ENCODE measurements around the gene FBXO21. TPM values are rescaled to one million over a fixed set of nuclear protein-coding genes. Genes with fewer than 3 reads are reported as not detected.

Gene FBXO21
- total RNA-seq, 2 experiments from 2014 or later = 21.7 to 26.1 TPM

GRCh38 chr12:117152793-117153775 is 37.2 kb downstream of the FBXO21 start:
- Mint-ChIP-seq H3K4me3 (no peak overlapping the region), H3K4me1 (peaks cover 48% of the 10 kb centered on the region), H3K9me3 (no peaks in the 10 kb centered on the region), H3K27ac (no peak overlapping the region), H3K27me3 (no peaks in the 10 kb centered on the region), H3K36me3 (ENCODE audit: low read depth) (peaks cover 73% of the 10 kb centered on the region)
- no peak for DNase-seq
- CTCF ChIA-PET = no interaction called here
- POLR2A ChIA-PET = no interaction called here

DNA sequence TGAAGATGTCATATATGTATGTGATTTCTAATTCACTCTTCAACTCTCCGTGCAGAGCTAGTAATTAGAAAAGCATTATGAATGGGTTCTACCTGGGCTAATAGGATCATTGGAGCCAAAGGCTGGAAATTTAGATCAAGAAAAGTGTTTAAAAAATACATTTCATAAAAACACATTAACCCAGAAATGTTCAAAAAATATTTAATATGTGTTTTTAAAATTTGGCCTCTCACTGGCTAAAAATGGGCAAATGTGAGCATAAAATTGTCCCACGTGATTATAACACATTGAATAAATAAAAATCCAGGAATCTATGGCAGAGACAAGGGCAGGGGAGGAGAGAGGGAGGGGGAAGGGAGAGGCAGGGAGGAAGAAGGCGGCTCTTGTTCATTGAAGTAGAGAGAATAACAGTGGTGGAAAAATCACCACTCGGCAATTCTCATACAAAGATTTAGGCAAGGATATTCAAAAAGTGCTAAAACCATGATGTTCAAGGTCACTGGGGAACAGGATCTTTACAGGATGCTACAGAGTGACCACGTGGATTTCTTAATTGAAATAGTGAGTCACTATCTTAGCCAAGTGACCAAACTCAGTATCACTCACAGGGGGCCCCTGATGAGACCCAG is 38.8 kb downstream of the FBXO21 start:
- POLR2A ChIA-PET = no interaction called here
- no peaks in the 10 kb centered on the region for H3K27me3 Mint-ChIP-seq
- no peak overlapping the region for H3K4me3 Mint-ChIP-seq
- no peak for DNase-seq
- H3K4me1 Mint-ChIP-seq = peaks cover 52% of the 10 kb centered on the region
- no peak overlapping the region for H3K27ac Mint-ChIP-seq
- H3K36me3 Mint-ChIP-seq (ENCODE audit: low read depth) = peaks cover 66% of the 10 kb centered on the region
- H3K9me3 Mint-ChIP-seq = no peaks in the 10 kb centered on the region
- CTCF ChIA-PET = no interaction called here

- ChIA-PET CTCF (interaction anchor here (0.8 kb wide), 1 partner anchor 13 kb away, joined by 4 read pairs; no protein-coding TSS in a partner anchor), POLR2A (interaction anchor here (1.1 kb wide), 1 partner anchor 15 kb away, joined by 4 read pairs; no protein-coding TSS in a partner anchor)
- DNase-seq = no peak
- H3K36me3 Mint-ChIP-seq (ENCODE audit: low read depth) = peaks cover 62% of the 10 kb centered on the region
- H3K9me3 Mint-ChIP-seq = no peaks in the 10 kb centered on the region
- no peak overlapping the region for H3K4me3 Mint-ChIP-seq
- peaks cover 52% of the 10 kb centered on the region for H3K4me1 Mint-ChIP-seq
- no peaks in the 10 kb centered on the region for H3K27me3 Mint-ChIP-seq
- no peak overlapping the region for H3K27ac Mint-ChIP-seq
Observed at GRCh38 chr12:117149431-117149830, 40.8 kb downstream of the FBXO21 start.

- H3K27me3 Mint-ChIP-seq = no peaks in the 10 kb centered on the region
- H3K4me1 Mint-ChIP-seq = peaks cover 52% of the 10 kb centered on the region
- H3K9me3 Mint-ChIP-seq = no peaks in the 10 kb centered on the region
- H3K27ac Mint-ChIP-seq = no peak overlapping the region
- no peak overlapping the region for H3K4me3 Mint-ChIP-seq
- DNase-seq = no peak
- POLR2A ChIA-PET = no interaction called here
- peaks cover 62% of the 10 kb centered on the region for H3K36me3 Mint-ChIP-seq (ENCODE audit: low read depth)
- CTCF ChIA-PET = interaction anchor here (0.9 kb wide), 1 partner anchor 9 kb away, joined by 3 read pairs; no protein-coding TSS in a partner anchor
Observed at GRCh38 chr12:117148642-117149041, 41.6 kb downstream of the FBXO21 start.

DNA sequence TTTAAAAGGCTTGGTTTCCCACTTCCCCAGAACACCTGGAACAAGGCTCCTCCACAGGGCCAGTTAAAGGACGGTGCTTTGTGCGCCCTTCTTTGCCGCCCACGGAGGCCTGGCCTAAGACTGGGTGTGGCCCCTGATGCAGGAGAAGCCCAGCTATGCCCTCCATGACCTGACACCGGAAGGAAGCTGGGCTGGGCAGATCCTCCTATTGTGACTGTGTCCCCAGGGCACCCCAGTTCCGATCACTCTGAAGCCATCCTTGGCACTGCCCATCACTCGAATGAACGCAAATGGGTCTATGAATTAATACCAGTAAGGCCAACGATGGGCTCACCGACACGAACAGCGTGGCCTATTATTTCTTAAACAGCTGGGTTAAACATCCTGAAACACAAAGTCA is 42.6 kb downstream of the FBXO21 start:
- DNase-seq = no peak
- ChIA-PET CTCF (interaction anchor here (0.9 kb wide), 1 partner anchor 8 kb away, joined by 3 read pairs; no protein-coding TSS in a partner anchor), POLR2A (no interaction called here)
- Mint-ChIP-seq H3K9me3 (no peaks in the 10 kb centered on the region), H3K4me1 (peaks cover 46% of the 10 kb centered on the region), H3K27ac (no peak overlapping the region), H3K36me3 (ENCODE audit: low read depth) (peaks cover 55% of the 10 kb centered on the region), H3K27me3 (no peaks in the 10 kb centered on the region), H3K4me3 (no peak overlapping the region)

DNA sequence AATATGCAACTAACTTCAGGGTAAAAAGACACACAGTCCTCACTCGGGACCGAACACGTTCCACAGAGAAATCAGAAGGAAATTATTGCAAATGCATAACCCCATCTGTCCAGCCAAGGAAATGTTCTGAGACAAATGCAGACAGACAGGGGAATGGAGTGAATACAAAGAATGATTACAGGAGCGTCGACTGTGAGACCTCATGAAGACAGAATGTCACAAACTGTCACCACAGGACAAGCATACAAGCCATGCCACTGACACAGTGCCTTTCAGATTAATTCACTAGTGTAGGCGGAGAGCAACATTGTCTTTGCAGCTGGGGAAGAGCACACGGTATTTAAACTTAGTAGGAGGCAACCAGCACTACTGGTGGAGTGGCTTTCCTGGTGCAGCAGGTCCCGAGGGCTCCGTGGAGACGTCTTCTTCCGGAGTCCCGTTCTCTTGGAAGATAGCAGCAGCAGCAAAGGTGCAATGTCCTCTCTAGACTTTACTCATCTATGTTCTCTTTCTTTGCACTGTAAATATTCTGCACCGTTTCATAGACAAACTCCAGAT is 44.6 kb downstream of the FBXO21 start:
- Mint-ChIP-seq H3K4me3 (no peak overlapping the region), H3K27me3 (no peaks in the 10 kb centered on the region), H3K27ac (no peak overlapping the region), H3K36me3 (ENCODE audit: low read depth) (peaks cover 38% of the 10 kb centered on the region), H3K9me3 (no peaks in the 10 kb centered on the region), H3K4me1 (peaks cover 30% of the 10 kb centered on the region)
- DNase-seq = no peak
- POLR2A ChIA-PET = no interaction called here
- CTCF ChIA-PET = no interaction called here

DNA sequence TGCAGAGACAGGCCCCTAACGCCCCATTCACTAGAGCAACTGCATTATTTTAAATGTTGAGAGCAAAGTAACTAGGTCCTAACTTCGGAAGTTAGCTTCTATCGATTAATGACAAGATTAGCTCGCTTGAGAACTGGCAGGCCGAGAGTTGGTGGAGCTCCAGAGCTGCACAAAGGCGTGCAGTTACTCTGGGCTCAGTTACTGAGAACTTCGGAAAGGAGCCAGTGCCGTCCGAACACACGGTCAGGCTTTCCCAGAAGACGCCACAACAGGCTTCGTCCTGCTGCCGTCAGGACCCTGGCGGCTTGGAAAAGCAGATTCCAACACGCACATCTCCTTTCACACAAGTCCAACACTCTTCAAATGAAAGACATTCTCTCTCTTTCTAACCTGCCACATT is 45.7 kb downstream of the FBXO21 start:
- Mint-ChIP-seq H3K27ac (no peak overlapping the region), H3K27me3 (no peaks in the 10 kb centered on the region), H3K4me3 (no peak overlapping the region), H3K9me3 (no peaks in the 10 kb centered on the region), H3K4me1 (peaks cover 19% of the 10 kb centered on the region), H3K36me3 (ENCODE audit: low read depth) (peaks cover 30% of the 10 kb centered on the region)
- CTCF ChIA-PET = no interaction called here
- POLR2A ChIA-PET = no interaction called here
- DNase-seq = no peak

- ChIA-PET POLR2A (no interaction called here), CTCF (interaction anchor here (1.5 kb wide), 1 partner anchor 12 kb away, joined by 4 read pairs; no protein-coding TSS in a partner anchor)
- peaks cover 23% of the 10 kb centered on the region for H3K36me3 Mint-ChIP-seq (ENCODE audit: low read depth)
- no peak overlapping the region for H3K4me3 Mint-ChIP-seq
- H3K9me3 Mint-ChIP-seq = no peaks in the 10 kb centered on the region
- H3K4me1 Mint-ChIP-seq = peaks cover 4% of the 10 kb centered on the region
- no peak overlapping the region for H3K27ac Mint-ChIP-seq
- no peak for DNase-seq
- H3K27me3 Mint-ChIP-seq = no peaks in the 10 kb centered on the region
Observed at GRCh38 chr12:117143008-117143532, 47.2 kb downstream of the FBXO21 start.

- POLR2A ChIA-PET = no interaction called here
- Mint-ChIP-seq H3K27ac (no peak overlapping the region), H3K27me3 (no peaks in the 10 kb centered on the region), H3K9me3 (no peaks in the 10 kb centered on the region), H3K36me3 (ENCODE audit: low read depth) (peaks cover 18% of the 10 kb centered on the region), H3K4me3 (no peak overlapping the region), H3K4me1 (no peaks in the 10 kb centered on the region)
- no peak for DNase-seq
- CTCF ChIA-PET = no interaction called here
Observed at GRCh38 chr12:117142094-117142493, 48.2 kb downstream of the FBXO21 start.

DNA sequence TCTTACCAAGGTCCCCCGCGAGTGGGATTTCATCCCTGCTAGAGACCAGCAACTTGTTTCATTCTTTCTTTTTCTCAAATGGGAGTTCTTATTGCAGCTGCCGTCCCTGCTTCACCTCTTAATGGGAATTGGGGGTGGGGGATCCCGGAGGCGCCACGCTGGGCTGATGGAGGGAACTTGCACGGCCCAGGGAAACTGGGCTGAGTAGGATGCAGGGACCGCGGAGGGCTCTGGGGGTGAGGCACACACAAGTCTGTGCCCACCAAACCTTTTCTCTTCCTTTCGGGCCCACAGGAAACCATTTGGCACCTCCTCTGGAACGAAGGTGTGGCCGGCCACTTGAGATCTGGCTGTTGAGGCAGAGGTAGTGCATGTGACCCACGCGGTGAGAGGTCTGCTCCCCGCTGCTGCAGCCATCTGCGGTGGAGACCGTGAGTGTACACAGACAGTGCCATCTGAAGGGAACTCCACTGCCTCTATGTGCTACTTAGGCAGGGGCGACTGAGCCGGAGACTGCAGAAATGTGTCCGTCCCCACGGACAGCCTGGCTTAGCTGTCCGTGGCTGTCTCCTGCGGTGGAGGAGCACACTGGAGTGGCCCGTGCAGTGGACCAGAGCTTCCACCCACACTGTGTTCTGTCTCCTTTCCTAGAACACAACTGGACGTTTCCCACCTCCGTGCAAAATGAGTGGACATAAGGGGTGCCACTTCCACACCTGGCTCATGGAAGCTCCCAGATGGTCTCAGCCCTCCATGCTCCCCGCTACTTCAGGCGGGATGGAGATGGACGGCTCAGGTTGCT is 49.0 kb downstream of the FBXO21 start:
- H3K27me3 Mint-ChIP-seq = no peaks in the 10 kb centered on the region
- POLR2A ChIA-PET = no interaction called here
- no peaks in the 10 kb centered on the region for H3K4me1 Mint-ChIP-seq
- no peak overlapping the region for H3K4me3 Mint-ChIP-seq
- H3K9me3 Mint-ChIP-seq = no peaks in the 10 kb centered on the region
- DNase-seq = no peak
- H3K36me3 Mint-ChIP-seq (ENCODE audit: low read depth) = peaks cover 16% of the 10 kb centered on the region
- H3K27ac Mint-ChIP-seq = no peak overlapping the region
- CTCF ChIA-PET = no interaction called here

DNA sequence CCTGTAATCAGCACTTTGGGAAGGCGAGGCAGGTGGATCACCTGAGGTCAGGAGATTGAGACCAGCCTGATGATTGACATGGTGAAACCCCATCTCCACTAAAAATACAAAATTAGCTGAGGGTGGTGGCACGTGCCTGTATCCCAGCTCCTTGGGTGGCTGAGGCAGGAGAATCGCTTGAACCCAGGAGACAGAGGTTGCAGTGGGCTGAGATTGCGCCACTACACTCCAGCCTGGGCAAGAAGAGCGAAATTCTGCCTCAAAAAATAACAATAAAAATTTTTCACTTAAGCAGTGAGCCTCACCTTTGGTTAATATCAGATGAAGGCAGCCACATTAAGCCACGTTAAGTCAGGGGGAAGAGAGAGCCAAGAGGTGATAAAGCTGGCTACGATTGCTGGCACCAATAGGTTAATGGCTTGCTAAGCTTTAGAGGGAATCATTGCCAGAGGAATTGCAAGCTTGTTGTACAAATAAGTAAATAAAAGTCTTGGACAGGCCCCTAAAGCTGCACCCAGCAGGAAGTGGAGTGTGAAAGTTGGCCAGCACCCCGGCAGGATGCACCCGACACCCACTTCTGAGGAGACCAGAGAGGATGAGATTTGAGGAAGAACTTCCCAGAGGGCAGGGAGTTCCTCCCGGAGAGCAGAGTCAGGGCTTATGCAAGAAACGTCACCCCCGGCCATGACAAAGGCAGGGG is 49.7 kb downstream of the FBXO21 start:
- no peak overlapping the region for H3K27ac Mint-ChIP-seq
- ChIA-PET POLR2A (no interaction called here), CTCF (no interaction called here)
- no peaks in the 10 kb centered on the region for H3K9me3 Mint-ChIP-seq
- no peak overlapping the region for H3K4me3 Mint-ChIP-seq
- no peaks in the 10 kb centered on the region for H3K27me3 Mint-ChIP-seq
- DNase-seq = no peak
- peaks cover 3% of the 10 kb centered on the region for H3K4me1 Mint-ChIP-seq
- H3K36me3 Mint-ChIP-seq (ENCODE audit: low read depth) = peaks cover 11% of the 10 kb centered on the region

DNA sequence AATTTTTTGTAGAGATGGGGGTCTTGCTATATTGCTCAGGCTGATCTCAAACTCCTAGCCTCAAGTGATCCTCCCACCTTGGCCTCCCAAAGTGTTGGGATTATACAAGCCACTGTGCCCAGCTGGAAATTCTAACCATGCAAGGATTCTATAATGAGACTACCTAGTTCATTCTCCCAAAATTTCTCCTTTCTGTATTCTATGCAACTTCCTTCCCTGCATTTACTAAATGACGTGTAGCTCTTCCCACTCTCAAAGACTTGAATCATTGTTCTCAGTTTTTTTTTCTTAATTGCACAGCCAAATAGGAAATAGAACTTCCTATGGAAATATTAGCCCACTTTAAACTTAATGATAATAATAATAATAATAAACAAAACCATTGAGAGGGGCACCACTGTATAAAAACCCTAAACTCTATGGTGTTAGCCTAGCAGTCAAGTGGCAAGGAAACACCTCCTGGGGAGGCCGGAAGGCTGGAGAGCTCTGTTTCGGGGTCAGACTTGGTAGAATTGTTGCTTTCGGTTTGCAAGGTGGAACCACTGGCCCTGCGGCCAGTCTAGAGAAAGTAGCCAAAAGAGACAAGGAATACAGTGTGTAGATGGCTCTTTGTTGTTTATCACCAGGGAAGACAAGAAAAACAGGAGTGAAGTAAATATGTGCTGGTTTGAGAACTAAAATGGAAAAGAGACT is 51.1 kb downstream of the FBXO21 start:
- Mint-ChIP-seq H3K4me1 (peaks cover 10% of the 10 kb centered on the region), H3K36me3 (ENCODE audit: low read depth) (peaks cover 7% of the 10 kb centered on the region), H3K9me3 (no peaks in the 10 kb centered on the region), H3K27me3 (no peaks in the 10 kb centered on the region), H3K27ac (no peak overlapping the region), H3K4me3 (no peak overlapping the region)
- ChIA-PET CTCF (interaction anchor here (0.7 to 0.8 kb wide), 3 partner anchors 9 to 803 kb away, joined by 3 to 4 read pairs (median 3); no protein-coding TSS in a partner anchor), POLR2A (no interaction called here)
- no peak for DNase-seq

Data from activated CD4-positive, alpha-beta memory T cell treated with anti-CD3 and anti-CD28 coated beads, Interleukin-2, amount 10 ng/mL, durations not matched to agents 7 days and 5 days (primary cell).